ENCODE results near the gene ZBED1.

Gene ZBED1

GRCh38 chrX:2452317-2452784, 48.4 kb downstream of the ZBED1 start:
- no peak for DNase-seq (ENCODE audit: low spot score)
- no peak for TF ChIP-seq CTCF (IDR thresholded peaks at IDR 0.05; ENCODE audit: extremely low read depth, insufficient read depth, missing control alignments)

GRCh38 chrX:2451501-2452316, 49.1 kb downstream of the ZBED1 start:
- TF ChIP-seq CTCF (IDR thresholded peaks at IDR 0.05; ENCODE audit: extremely low read depth, insufficient read depth, missing control alignments) = no peak
- DNase-seq (ENCODE audit: low spot score) = no peak
- in situ Hi-C loops (cut with MboI; ENCODE audit: low pct_unique_long_range_greater_than_20kb, low sequenced_read_pairs, unreplicated experiment) = no loop called here

More at GRCh38 chrX:2452317-2452784, 48.4 kb downstream of the ZBED1 start:
- in situ Hi-C loops (cut with MboI; ENCODE audit: low pct_unique_long_range_greater_than_20kb, low sequenced_read_pairs, unreplicated experiment) = no loop called here

GRCh38 chrX:2450681-2451080, 50.1 kb downstream of the ZBED1 start:
- in situ Hi-C loops (cut with MboI; ENCODE audit: low pct_unique_long_range_greater_than_20kb, low sequenced_read_pairs, unreplicated experiment) = no loop called here
- DNase-seq (ENCODE audit: low spot score) = no peak
- no peak for TF ChIP-seq CTCF (IDR thresholded peaks at IDR 0.05; ENCODE audit: extremely low read depth, insufficient read depth, missing control alignments)

- in situ Hi-C loops (cut with MboI; ENCODE audit: low pct_unique_long_range_greater_than_20kb, low sequenced_read_pairs, unreplicated experiment) = no loop called here
- no peak for DNase-seq (ENCODE audit: low spot score)
Measured at GRCh38 chrX:2449135-2449886, 51.5 kb downstream of the ZBED1 start.

GRCh38 chrX:2447484-2447883, 53.3 kb downstream of the ZBED1 start:
- DNase-seq (ENCODE audit: low spot score) = no peak
- in situ Hi-C loops (cut with MboI; ENCODE audit: low pct_unique_long_range_greater_than_20kb, low sequenced_read_pairs, unreplicated experiment) = no loop called here
- TF ChIP-seq CTCF (IDR thresholded peaks at IDR 0.05; ENCODE audit: extremely low read depth, insufficient read depth, missing control alignments) = no peak

More at GRCh38 chrX:2449135-2449886, 51.5 kb downstream of the ZBED1 start:
- no peak for TF ChIP-seq CTCF (IDR thresholded peaks at IDR 0.05; ENCODE audit: extremely low read depth, insufficient read depth, missing control alignments)

GRCh38 chrX:2446815-2447214, 54.0 kb downstream of the ZBED1 start:
- in situ Hi-C loops (cut with MboI; ENCODE audit: low pct_unique_long_range_greater_than_20kb, low sequenced_read_pairs, unreplicated experiment) = no loop called here
- no peak for TF ChIP-seq CTCF (IDR thresholded peaks at IDR 0.05; ENCODE audit: extremely low read depth, insufficient read depth, missing control alignments)
- no peak for DNase-seq (ENCODE audit: low spot score)
